NCI-H146 treated with DMSO at 0.1 percent for 48 hours (cell line): Measurements from ENCODE around the gene SRRM3.
"Not testable (repeated sequence)": the region's sequence is repeated elsewhere in the genome, so short reads cannot be mapped to it uniquely, and the experiment has no call there.

Experiments used
- DNase-seq: peaks from one replicate; lab custom pipeline; 2025; ENCODE audit not compliant: unreplicated experiment; lab: John Stamatoyannopoulos, UW

Gene SRRM3

GRCh38 chr7:76286842-76287403 is 85.2 kb downstream of the SRRM3 start:
- no peak for DNase-seq

- DNase-seq: not testable (repeated sequence)
Observed at GRCh38 chr7:76290847-76291350, 89.2 kb downstream of the SRRM3 start.

- DNase-seq: peak; percentile 53
Observed at GRCh38 chr7:76291351-76292212, 89.9 kb downstream of the SRRM3 start.

- DNase-seq: no peak
Observed at GRCh38 chr7:76292213-76292573, 90.5 kb downstream of the SRRM3 start.

DNA sequence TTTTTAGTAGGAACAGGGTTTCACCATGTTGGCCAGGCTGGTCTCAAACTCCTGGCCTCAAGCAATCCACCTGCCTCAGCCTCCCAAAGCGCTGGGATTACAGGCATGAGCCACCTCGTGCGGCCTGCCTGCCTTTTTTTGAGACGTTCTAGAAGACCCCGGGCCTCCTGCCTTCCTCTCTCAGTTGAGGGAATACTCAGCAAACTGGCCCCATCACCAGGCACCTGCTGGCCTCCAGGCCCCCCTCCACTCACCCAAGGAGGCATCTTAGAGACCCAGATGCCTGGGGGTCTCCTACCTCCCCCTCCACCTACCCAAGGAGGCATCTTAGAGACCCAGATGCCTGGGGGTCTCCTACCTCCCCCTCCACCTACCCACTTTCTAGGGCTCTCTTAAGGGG is 91.2 kb downstream of the SRRM3 start:
- DNase-seq: not testable (repeated sequence)

- no peak for DNase-seq
Observed at GRCh38 chr7:76293407-76293901, 91.8 kb downstream of the SRRM3 start.

- peak; percentile 29 for DNase-seq
Observed at GRCh38 chr7:76294344-76295024, 92.8 kb downstream of the SRRM3 start.

DNA sequence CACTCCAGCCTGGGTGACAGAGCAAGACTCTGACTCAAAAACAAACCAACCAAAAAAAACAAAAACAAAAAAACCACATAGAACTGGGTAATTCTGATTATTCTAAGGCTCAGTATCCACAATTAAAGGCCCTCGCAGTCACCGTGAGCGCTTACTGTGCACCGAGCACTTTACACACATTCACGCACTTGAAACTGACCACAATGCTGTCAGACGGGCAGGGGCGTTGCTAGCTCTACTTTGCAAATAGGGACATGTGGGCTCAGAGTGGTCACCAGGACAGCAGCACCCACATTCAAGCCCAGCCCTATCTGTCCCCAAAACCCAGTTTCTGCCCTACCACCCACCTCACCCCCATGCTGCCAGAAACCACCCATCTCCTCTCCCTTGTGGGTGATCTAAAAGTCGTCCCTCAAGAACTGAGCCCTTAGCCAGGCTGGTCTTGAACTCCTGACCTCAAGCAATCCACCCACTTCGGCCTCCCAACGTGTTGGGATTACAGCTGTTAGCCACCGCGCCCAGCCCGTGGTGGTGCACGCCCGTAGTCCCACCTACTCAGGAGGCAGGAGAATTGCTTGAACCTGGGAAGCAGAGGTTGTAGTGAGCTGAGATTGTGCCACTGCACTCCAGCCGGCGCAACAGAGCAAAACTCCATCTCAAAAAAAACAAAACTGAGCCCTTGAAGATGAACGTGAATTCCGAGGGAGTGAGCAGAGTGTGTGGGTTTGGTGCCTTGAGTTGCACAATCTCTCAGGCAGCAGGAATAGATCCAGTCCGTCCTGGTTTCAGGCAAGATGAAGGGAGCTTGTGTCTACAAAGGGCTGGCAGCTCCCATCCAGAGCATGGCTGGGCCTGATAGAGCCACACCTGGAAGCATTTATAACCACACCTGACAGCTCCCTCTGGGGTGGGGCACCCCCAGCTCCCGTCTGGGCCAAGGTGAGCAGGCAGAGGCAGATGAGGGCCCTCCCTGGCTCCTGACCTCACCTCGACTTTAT is 95.3 kb downstream of the SRRM3 start:
- no peak for DNase-seq

DNA sequence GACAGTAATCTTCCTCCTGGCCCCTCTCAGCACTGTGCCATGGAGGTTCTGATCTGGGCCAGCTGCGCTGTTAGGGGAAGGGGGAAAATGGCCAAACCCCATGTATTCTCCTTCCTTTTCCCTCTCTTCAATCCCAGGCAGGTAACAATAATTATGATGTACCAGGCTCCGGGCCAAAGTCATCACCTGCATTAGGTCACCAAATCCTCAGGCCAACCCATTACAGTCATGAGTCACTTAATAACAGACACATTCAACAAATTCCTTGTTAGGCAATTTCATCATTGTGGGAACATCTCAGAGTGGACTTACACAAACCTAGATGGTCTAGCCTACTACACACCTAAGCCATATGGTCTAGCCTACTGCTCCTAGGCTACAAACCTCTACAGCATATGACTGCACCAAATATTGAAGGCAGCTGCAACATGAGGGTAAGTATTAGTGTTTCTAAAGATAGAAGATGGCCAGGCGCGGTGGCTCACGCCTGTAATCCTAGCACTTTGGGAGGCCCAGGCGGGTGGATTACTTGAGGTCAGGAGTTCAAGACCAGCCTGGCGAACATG is 98.6 kb downstream of the SRRM3 start:
- DNase-seq: peak; percentile 45

DNA sequence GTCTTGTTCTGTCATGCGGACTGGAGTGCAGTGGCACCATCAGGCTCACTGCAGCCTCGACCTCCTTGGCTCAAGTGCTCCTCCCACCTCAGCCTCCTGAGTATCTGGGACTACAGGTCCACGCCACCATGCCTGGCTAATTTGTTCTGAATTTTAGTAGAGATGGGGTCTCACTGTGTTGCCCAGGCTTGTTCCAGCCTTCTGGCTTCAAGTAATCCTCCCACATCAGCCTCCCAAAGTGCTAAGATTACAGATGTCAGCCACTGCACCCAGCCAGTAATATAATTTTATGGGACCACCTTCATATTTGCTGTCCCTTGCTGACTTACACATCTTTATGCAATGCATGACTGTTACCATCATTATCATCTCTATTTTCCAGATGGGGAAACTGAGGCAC is 99.3 kb downstream of the SRRM3 start:
- DNase-seq: no peak

- DNase-seq: peak; percentile 64
Observed at GRCh38 chr7:76302347-76303201, 100.9 kb downstream of the SRRM3 start, which contains the start of gene HSPB1. Gene HSPB1, plus strand, starts transcription at chr7:76302673. Its CDS starts 40 bp downstream, at chr7:76302713.

DNA sequence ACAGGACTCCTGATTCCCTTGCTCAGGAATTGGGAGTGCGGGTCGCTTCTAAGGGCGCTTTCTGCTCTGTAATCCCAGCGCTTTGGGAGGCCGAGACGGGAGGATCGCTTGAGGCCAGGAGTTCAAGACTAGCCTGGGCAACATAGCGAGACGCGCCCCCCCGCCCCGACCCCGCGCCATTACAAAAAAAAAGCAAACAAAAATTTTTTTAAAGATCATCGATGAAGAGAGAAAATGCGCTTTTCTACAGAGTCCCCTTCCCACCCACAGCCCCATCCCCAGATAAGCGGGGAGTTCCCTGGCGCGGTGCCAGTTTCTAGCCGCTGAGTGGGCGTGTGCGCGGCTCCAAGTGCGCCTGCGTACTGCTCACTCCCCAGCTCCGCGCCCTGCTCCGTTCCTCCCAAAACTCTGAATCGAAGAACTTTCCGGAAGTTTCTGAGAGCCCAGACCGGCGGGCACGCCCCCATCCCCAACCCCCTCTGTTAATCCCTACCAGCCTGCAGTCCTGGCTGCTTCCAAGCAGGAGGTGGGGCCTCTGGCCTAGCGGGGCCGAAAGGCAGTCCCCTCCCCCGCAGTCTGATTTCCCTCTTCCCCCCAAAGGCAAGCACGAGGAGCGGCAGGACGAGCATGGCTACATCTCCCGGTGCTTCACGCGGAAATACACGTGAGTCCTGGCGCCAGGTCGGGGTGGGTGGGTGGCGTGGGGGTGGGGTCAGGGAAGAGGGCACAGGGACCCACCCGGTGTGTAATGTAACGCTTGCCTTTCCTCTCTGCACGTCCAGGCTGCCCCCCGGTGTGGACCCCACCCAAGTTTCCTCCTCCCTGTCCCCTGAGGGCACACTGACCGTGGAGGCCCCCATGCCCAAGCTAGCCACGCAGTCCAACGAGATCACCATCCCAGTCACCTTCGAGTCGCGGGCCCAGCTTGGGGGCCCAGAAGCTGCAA is 101.8 kb downstream of the SRRM3 start:
- peak; percentile 68 for DNase-seq

DNA sequence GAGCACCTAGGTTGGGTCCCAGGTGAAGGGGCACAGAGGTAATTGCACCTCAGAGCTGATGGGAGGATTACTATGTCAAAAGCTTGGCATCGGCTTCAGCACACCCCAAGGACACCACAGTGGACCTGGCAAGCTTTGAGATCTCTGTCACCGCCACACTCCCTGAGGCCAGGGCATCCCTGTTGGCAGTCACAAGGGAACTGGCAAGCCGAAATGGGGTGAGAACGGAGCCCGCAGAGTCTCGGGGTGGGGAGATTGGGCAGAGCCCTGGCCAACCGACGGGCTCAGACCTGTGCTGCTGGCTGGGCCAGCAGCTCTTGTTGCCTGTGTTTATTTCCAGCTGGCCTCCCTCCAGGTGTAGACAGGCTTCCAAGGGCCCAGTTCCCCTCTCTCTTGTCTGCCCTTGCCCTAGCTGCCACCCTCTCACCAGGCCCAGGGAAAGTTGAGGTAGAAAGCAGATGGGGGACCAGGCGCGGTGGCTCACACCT is 103.2 kb downstream of the SRRM3 start:
- DNase-seq: no peak

DNA sequence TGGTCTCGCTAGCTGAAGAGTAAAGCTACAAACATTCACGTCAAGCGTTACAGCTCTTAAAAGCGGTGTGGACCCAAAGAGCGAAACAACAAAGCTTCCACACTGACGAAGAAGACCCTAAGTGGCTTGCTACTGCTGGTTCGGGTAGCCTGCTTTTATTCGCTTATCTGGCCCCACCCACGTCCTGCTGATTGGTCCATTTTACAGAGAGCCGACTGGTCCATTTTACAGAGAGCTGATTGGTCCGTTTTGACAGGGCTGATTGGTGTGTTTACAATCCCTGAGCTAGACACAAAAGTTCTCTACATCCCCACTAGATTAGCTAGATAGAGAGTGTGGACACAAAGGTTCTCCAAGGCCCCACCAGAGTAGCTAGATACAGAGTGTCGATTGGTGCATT is 107.2 kb downstream of the SRRM3 start:
- DNase-seq: not testable (repeated sequence)

DNA sequence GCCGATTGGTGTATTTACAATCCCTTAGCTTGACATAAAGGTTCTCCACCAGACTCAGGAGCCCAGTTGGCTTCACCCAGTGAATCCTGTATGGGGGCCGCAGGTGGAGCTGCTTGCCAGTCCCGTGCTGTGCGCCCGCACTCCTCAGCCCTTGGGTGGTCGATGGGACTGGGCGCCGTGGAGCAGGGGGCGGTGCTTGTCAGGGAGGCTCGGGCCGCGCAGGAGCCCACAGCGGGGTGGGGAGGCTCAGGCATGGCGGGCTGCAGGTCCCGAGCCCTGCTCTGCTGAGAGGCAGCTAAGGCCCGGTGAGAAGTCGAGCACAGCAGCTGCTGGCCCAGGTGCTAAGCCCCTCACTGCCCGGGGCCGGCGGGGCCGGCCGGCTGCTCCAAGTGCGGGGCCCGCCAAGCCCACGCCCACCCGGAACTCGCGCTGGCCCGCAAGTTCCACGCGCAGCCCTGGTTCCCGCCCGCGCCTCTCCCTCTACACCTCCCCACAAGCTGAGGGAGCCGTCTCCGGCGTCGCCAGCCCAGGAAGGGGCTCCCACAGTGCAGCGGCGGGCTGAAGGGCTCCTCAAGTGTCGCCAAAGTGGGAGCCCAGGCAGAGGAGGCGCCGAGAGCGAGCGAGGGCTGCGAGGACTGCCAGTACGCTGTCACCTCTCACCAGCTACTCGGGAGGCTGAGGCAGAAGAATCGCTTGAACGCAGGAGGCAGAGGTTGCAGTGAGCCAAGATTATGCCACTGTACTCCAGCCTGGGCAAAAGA is 107.8 kb downstream of the SRRM3 start:
- not testable (repeated sequence) for DNase-seq

DNA sequence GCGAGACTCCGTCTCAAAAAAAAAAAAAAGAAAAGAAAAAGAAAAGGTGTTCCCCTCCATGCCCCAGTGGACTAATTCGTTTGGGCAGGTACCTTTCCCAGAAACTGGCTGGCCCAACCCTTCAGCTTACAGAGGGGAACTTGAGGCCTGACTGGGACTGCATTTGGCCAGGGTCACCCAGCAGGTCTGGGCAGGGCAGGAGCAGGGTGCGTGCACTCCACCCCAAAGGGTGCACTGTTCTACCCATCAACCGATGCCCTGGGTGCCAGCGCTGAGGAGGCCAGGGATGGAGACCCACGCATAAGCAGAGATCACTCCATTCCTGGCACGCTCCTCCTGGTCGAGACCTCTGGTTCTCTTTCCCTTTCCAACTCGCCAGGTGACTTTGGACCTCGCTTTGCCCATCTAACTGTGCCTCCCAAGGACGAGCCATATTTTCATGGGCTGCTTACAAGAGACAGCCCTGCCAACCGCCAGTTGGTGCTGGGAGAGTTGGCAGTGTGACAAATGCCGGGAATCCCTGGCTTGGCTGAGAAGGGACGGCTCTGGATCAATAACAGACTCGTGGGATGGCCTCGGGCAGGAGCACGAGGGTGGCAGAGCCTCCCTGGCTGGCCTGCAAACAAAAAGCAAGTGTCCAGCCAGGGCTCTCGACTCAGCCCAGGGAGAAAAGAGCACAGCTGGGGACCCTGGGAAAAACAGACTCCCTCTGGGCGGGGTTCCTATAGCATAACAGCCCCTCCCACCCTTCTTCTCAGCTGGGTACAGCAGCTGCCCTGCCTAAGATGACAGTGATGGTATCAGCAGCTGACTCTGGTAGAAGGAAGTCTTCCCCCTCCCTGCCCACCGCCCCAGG is 108.6 kb downstream of the SRRM3 start:
- DNase-seq: peak; percentile 91
